ENCODE results near the gene IGSF1. TPM values are rescaled to one million over a fixed set of nuclear protein-coding genes. Genes with fewer than 3 reads are reported as not detected.

Gene IGSF1
- total and polyA plus RNA-seq, 2 donors (not counting 1 experiment from before 2014, with no cell fraction given) = under 0.01 to 0.03 TPM

DNA sequence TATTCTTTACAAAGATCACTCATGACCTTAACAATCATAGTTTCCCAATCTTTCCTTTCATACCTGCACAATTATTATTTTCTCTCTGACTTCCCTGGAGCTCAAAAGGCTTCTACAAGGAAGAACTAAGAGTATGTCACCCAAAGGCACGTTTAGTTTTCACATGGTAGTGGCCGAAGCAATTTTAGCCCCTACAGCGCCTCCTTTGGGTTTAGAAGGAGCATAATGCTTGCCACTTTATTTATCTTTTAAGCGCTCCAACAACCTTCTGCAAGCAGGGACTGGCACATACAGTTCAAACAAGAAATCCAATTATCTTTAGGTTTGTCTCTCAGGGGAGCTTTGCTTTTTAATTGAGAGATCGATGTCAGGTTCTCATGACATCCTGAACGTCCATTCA is 42.0 kb upstream of the IGSF1 start:
- no peak overlapping the region for H3K27ac ChIP-seq (ENCODE audit: insufficient read depth, low read length)
- no peaks in the 10 kb centered on the region for H3K36me3 ChIP-seq (ENCODE audit: control insufficient read depth, insufficient read depth, low read length)
- no peak overlapping the region for H3K9ac ChIP-seq (ENCODE audit: insufficient read depth, low read length)
- H3K9me3 ChIP-seq (ENCODE audit: control insufficient read depth, insufficient read depth, low read depth, low read length) = no peaks in the 10 kb centered on the region
- no peak overlapping the region for H2AFZ ChIP-seq (ENCODE audit: low read length)
- H3K4me3 ChIP-seq (replicated peaks in 1 of 4; ENCODE audit: control extremely low read depth in 1 of 4, insufficient read depth in 1 of 4, low read depth in 3 of 4, low read length in 4 of 4) = no peak overlapping the region
- DNase-seq (ENCODE audit: low read depth in 2 of 2) = no peak
- TF ChIP-seq EZH2 (IDR thresholded peaks at IDR 0.05; ENCODE audit: low read length, missing control alignments) = no peak
- TF ChIP-seq, protein P1, sequence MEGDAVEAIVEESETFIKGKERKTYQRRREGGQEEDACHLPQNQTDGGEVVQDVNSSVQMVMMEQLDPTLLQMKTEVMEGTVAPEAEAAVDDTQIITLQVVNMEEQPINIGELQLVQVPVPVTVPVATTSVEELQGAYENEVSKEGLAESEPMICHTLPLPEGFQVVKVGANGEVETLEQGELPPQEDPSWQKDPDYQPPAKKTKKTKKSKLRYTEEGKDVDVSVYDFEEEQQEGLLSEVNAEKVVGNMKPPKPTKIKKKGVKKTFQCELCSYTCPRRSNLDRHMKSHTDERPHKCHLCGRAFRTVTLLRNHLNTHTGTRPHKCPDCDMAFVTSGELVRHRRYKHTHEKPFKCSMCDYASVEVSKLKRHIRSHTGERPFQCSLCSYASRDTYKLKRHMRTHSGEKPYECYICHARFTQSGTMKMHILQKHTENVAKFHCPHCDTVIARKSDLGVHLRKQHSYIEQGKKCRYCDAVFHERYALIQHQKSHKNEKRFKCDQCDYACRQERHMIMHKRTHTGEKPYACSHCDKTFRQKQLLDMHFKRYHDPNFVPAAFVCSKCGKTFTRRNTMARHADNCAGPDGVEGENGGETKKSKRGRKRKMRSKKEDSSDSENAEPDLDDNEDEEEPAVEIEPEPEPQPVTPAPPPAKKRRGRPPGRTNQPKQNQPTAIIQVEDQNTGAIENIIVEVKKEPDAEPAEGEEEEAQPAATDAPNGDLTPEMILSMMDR (conservative IDR thresholded peaks at IDR 0.05 in 1 of 2, IDR thresholded peaks at IDR 0.05 in 1 of 2; ENCODE audit: low read depth in 1 of 2, low read length in 2 of 2) = no peak
- no peaks in the 10 kb centered on the region for H3K79me2 ChIP-seq (ENCODE audit: control insufficient read depth, insufficient read depth, low read length)
- no peaks in the 10 kb centered on the region for H3K27me3 ChIP-seq (ENCODE audit: control insufficient read depth, insufficient read depth, low read length)
- no peaks in the 10 kb centered on the region for H3K4me1 ChIP-seq (ENCODE audit: control insufficient read depth, extremely low read depth, insufficient read depth, low read length)
- no peaks in the 10 kb centered on the region for H4K20me1 ChIP-seq (ENCODE audit: control insufficient read depth, extremely low read depth, insufficient read depth, low read length)
- no peak overlapping the region for H3K4me2 ChIP-seq (ENCODE audit: extremely low read depth, insufficient read depth, low read length)

GRCh38 chrX:131330735-131331134 is 41.6 kb upstream of the IGSF1 start:
- TF ChIP-seq EZH2 (IDR thresholded peaks at IDR 0.05; ENCODE audit: low read length, missing control alignments) = no peak
- TF ChIP-seq, protein P1 (conservative IDR thresholded peaks at IDR 0.05 in 1 of 2, IDR thresholded peaks at IDR 0.05 in 1 of 2; ENCODE audit: low read depth in 1 of 2, low read length in 2 of 2) = no peak
- Histone ChIP-seq H3K27me3 (ENCODE audit: control insufficient read depth, insufficient read depth, low read length) (no peaks in the 10 kb centered on the region), H3K9me3 (ENCODE audit: control insufficient read depth, insufficient read depth, low read depth, low read length) (no peaks in the 10 kb centered on the region), H3K4me3 (replicated peaks in 1 of 4; ENCODE audit: control extremely low read depth in 1 of 4, insufficient read depth in 1 of 4, low read depth in 3 of 4, low read length in 4 of 4) (no peak overlapping the region), H3K27ac (ENCODE audit: insufficient read depth, low read length) (no peak overlapping the region), H3K4me2 (ENCODE audit: extremely low read depth, insufficient read depth, low read length) (no peak overlapping the region), H3K9ac (ENCODE audit: insufficient read depth, low read length) (no peak overlapping the region), H3K4me1 (ENCODE audit: control insufficient read depth, extremely low read depth, insufficient read depth, low read length) (no peaks in the 10 kb centered on the region), H3K79me2 (ENCODE audit: control insufficient read depth, insufficient read depth, low read length) (no peaks in the 10 kb centered on the region), H3K36me3 (ENCODE audit: control insufficient read depth, insufficient read depth, low read length) (no peaks in the 10 kb centered on the region), H4K20me1 (ENCODE audit: control insufficient read depth, extremely low read depth, insufficient read depth, low read length) (no peaks in the 10 kb centered on the region), H2AFZ (ENCODE audit: low read length) (no peak overlapping the region)
- DNase-seq (ENCODE audit: low read depth in 2 of 2) = no peak

DNA sequence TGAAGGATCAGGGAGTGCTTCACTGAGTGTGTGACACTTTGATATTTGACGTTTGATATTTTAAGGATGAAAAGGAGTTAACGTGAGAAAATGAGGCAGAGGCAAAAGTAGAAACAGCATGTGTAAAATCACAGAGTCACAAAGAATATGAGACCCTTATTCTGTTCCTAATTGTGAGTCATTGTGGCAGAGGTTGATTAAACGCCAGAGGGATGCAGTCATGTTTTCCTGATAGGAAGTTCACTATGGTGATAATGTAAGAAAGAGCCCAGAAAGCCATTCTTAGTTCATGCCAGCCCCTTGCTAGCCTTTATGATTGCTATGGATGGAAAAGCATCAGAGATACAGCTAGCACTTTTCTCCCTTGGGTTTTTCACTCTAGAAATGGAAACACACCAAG is 33.5 kb upstream of the IGSF1 start:
- no peaks in the 10 kb centered on the region for H3K79me2 ChIP-seq (ENCODE audit: control insufficient read depth, insufficient read depth, low read length)
- TF ChIP-seq, protein P1 (conservative IDR thresholded peaks at IDR 0.05 in 1 of 2, IDR thresholded peaks at IDR 0.05 in 1 of 2; ENCODE audit: low read depth in 1 of 2, low read length in 2 of 2) = no peak
- no peak for TF ChIP-seq EZH2 (IDR thresholded peaks at IDR 0.05; ENCODE audit: low read length, missing control alignments)
- no peak overlapping the region for H3K4me3 ChIP-seq (replicated peaks in 1 of 4; ENCODE audit: control extremely low read depth in 1 of 4, insufficient read depth in 1 of 4, low read depth in 3 of 4, low read length in 4 of 4)
- H3K9ac ChIP-seq (ENCODE audit: insufficient read depth, low read length) = no peak overlapping the region
- no peaks in the 10 kb centered on the region for H3K36me3 ChIP-seq (ENCODE audit: control insufficient read depth, insufficient read depth, low read length)
- H3K9me3 ChIP-seq (ENCODE audit: control insufficient read depth, insufficient read depth, low read depth, low read length) = no peaks in the 10 kb centered on the region
- no peak overlapping the region for H3K27ac ChIP-seq (ENCODE audit: insufficient read depth, low read length)
- H3K4me1 ChIP-seq (ENCODE audit: control insufficient read depth, extremely low read depth, insufficient read depth, low read length) = no peaks in the 10 kb centered on the region
- H3K27me3 ChIP-seq (ENCODE audit: control insufficient read depth, insufficient read depth, low read length) = no peaks in the 10 kb centered on the region
- H3K4me2 ChIP-seq (ENCODE audit: extremely low read depth, insufficient read depth, low read length) = no peak overlapping the region
- no peaks in the 10 kb centered on the region for H4K20me1 ChIP-seq (ENCODE audit: control insufficient read depth, extremely low read depth, insufficient read depth, low read length)
- DNase-seq (ENCODE audit: low read depth in 2 of 2) = peak in 1 of 2 donors; percentile 1
- H2AFZ ChIP-seq (ENCODE audit: low read length) = no peak overlapping the region

All from fibroblast of lung (primary cell).